ENCODE data around the gene PTPRM. TPM values are rescaled to one million over a fixed set of nuclear protein-coding genes. Genes with fewer than 3 reads are reported as not detected.

The PTPRM gene
- total RNA-seq, 1 experiment from 2014 or later = 14.5 TPM

- no peaks in the 10 kb centered on the region for H3K9me2 ChIP-seq (ENCODE audit: insufficient read depth)
- H3K79me2 ChIP-seq (ENCODE audit: insufficient read depth, low read length) = no peaks in the 10 kb centered on the region
- no peaks in the 10 kb centered on the region for H3K36me3 ChIP-seq (ENCODE audit: control insufficient read depth in 1 of 2, insufficient read depth in 2 of 2, low read length in 2 of 2)
- no peak for ATAC-seq
- H4K20me1 ChIP-seq (ENCODE audit: insufficient read depth) = no peaks in the 10 kb centered on the region
- CTCF ChIA-PET = no interaction called here
- peaks cover 13% of the 10 kb centered on the region for H3K27me3 ChIP-seq (ENCODE audit: insufficient read depth, low read length)
- intact Hi-C loops (cut with micrococcal nuclease) = no loop called here
- POLR2A ChIA-PET = no interaction called here
- RAD21 ChIA-PET (ENCODE audit: low non-redundant PET in 1 of 2, low total read pairs in 2 of 2, uncharacterized antibody in 2 of 2, unreplicated experiment in 2 of 2) = no interaction called here
- H3K9me3 ChIP-seq (ENCODE audit: control insufficient read depth in 1 of 2, insufficient read depth in 1 of 2, low read depth in 1 of 2, low read length in 2 of 2) = no peaks in the 10 kb centered on the region
- TF ChIP-seq POLR2AphosphoS5 (IDR thresholded peaks at IDR 0.05; ENCODE audit: low read depth, low read length) (no peak), EZH2 (IDR thresholded peaks at IDR 0.05) (no peak), ZBTB33 (IDR thresholded peaks at IDR 0.05; ENCODE audit: extremely low read depth, insufficient replicate concordance, low read length) (no peak), SP1 (IDR thresholded peaks at IDR 0.05; ENCODE audit: low read depth) (no peak)
- no peak overlapping the region for H2AFZ ChIP-seq (ENCODE audit: low read depth, low read length, poor library complexity, severe bottlenecking)
- H3K4me3 ChIP-seq (replicated peaks in 1 of 2; ENCODE audit: low read depth in 1 of 2, low read length in 2 of 2) = no peak overlapping the region
- no TSS peak for BruUV-seq (replicated peaks)
- H3K9ac ChIP-seq (ENCODE audit: low read length) = no peak overlapping the region
- H3K4me2 ChIP-seq (ENCODE audit: low read length) = no peak overlapping the region
- DNase-seq (ENCODE audit: low read depth, low spot score) = no peak
- no peak overlapping the region for H3K27ac ChIP-seq (ENCODE audit: low read depth, low read length)
- no peaks in the 10 kb centered on the region for H3K4me1 ChIP-seq (ENCODE audit: control insufficient read depth in 1 of 2, insufficient read depth in 2 of 2, low read length in 2 of 2)
Measured at GRCh38 chr18:7657937-7658336, 90.8 kb downstream of the PTPRM start.

GRCh38 chr18:7658701-7659100, 91.6 kb downstream of the PTPRM start:
- no peak overlapping the region for H3K4me2 ChIP-seq (ENCODE audit: low read length)
- no peaks in the 10 kb centered on the region for H4K20me1 ChIP-seq (ENCODE audit: insufficient read depth)
- intact Hi-C loops (cut with micrococcal nuclease) = no loop called here
- no peak overlapping the region for H2AFZ ChIP-seq (ENCODE audit: low read depth, low read length, poor library complexity, severe bottlenecking)
- no peak for DNase-seq (ENCODE audit: low read depth, low spot score)
- ChIA-PET RAD21 (ENCODE audit: low non-redundant PET in 1 of 2, low total read pairs in 2 of 2, uncharacterized antibody in 2 of 2, unreplicated experiment in 2 of 2) (interaction anchor here in 1 of 2 experiments (0.7 kb wide), 1 partner anchor 116 kb away, joined by 3 read pairs; no protein-coding TSS in a partner anchor), POLR2A (no interaction called here), CTCF (no interaction called here)
- no peaks in the 10 kb centered on the region for H3K9me2 ChIP-seq (ENCODE audit: insufficient read depth)
- H3K9me3 ChIP-seq (ENCODE audit: control insufficient read depth in 1 of 2, insufficient read depth in 1 of 2, low read depth in 1 of 2, low read length in 2 of 2) = no peaks in the 10 kb centered on the region
- peaks cover 13% of the 10 kb centered on the region for H3K27me3 ChIP-seq (ENCODE audit: insufficient read depth, low read length)
- no peak overlapping the region for H3K9ac ChIP-seq (ENCODE audit: low read length)
- H3K4me1 ChIP-seq (ENCODE audit: control insufficient read depth in 1 of 2, insufficient read depth in 2 of 2, low read length in 2 of 2) = no peaks in the 10 kb centered on the region
- no peaks in the 10 kb centered on the region for H3K79me2 ChIP-seq (ENCODE audit: insufficient read depth, low read length)
- H3K4me3 ChIP-seq (replicated peaks in 1 of 2; ENCODE audit: low read depth in 1 of 2, low read length in 2 of 2) = no peak overlapping the region
- BruUV-seq (replicated peaks) = no TSS peak
- H3K36me3 ChIP-seq (ENCODE audit: control insufficient read depth in 1 of 2, insufficient read depth in 2 of 2, low read length in 2 of 2) = no peaks in the 10 kb centered on the region
- no peak for ATAC-seq
- H3K27ac ChIP-seq (ENCODE audit: low read depth, low read length) = no peak overlapping the region
- TF ChIP-seq ZFX (IDR thresholded peaks at IDR 0.05) (no peak), FOSL1 (IDR thresholded peaks at IDR 0.05; ENCODE audit: low read depth) (no peak), REST (IDR thresholded peaks at IDR 0.05; ENCODE audit: low read depth) (no peak), ELF1 (IDR thresholded peaks at IDR 0.05; ENCODE audit: borderline replicate concordance, low read depth) (no peak), TCF7L2 (IDR thresholded peaks at IDR 0.05; ENCODE audit: borderline replicate concordance, extremely low read depth, insufficient read depth, insufficient read length) (no peak), EZH2phosphoT487 (IDR thresholded peaks at IDR 0.05; ENCODE audit: borderline replicate concordance) (no peak), SP1 (IDR thresholded peaks at IDR 0.05; ENCODE audit: low read depth) (no peak), ZBTB33 (IDR thresholded peaks at IDR 0.05; ENCODE audit: extremely low read depth, insufficient replicate concordance, low read length) (no peak), ATF3 (IDR thresholded peaks at IDR 0.05) (no peak)

Measured in HCT116 (cell line).